GM19025 (cell line): ENCODE data around the gene CYP26B1.
A peak's percentile ranks its signal among the peaks of the same experiment; 100 is the strongest.

Experiments
- ATAC-seq: cut with Tn5 transposase; IDR thresholded peaks from one replicate; pipeline ENCODE4 v1.9.1; 2021; ENCODE audit warnings: mild to moderate bottlenecking, low read depth, moderate library complexity; ENCODE audit not compliant: unreplicated experiment

The CYP26B1 gene

GRCh38 chr2:72142570-72143440, 4.9 kb downstream of the CYP26B1 start:
- no peak for ATAC-seq

GRCh38 chr2:72141881-72142451, 5.7 kb downstream of the CYP26B1 start:
- ATAC-seq = no peak

- no peak for ATAC-seq
Observed at GRCh38 chr2:72141032-72141645, 6.5 kb downstream of the CYP26B1 start.

GRCh38 chr2:72140621-72140960, 7.1 kb downstream of the CYP26B1 start:
- no peak for ATAC-seq

- ATAC-seq = no peak
Observed at GRCh38 chr2:72139874-72140620, 7.6 kb downstream of the CYP26B1 start.

GRCh38 chr2:72139471-72139873, 8.2 kb downstream of the CYP26B1 start:
- ATAC-seq = no peak

- no peak for ATAC-seq
Observed at GRCh38 chr2:72138921-72139381, 8.7 kb downstream of the CYP26B1 start.

- no peak for ATAC-seq
Observed at GRCh38 chr2:72138011-72138881, 9.4 kb downstream of the CYP26B1 start.

- peak; percentile 90 for ATAC-seq
Observed at GRCh38 chr2:72137498-72138010, 10.1 kb downstream of the CYP26B1 start.

- ATAC-seq = no peak
Observed at GRCh38 chr2:72136933-72137497, 10.6 kb downstream of the CYP26B1 start.

- no peak for ATAC-seq
Observed at GRCh38 chr2:72136331-72136730, 11.3 kb downstream of the CYP26B1 start.

GRCh38 chr2:72135921-72136320, 11.7 kb downstream of the CYP26B1 start:
- ATAC-seq = no peak

- ATAC-seq = no peak
Observed at GRCh38 chr2:72134997-72135800, 12.5 kb downstream of the CYP26B1 start.

- ATAC-seq = no peak
Observed at GRCh38 chr2:72134408-72134996, 13.2 kb downstream of the CYP26B1 start.

- no peak for ATAC-seq
Observed at GRCh38 chr2:72133721-72134407, 13.8 kb downstream of the CYP26B1 start.

GRCh38 chr2:72132981-72133720, 14.5 kb downstream of the CYP26B1 start:
- ATAC-seq = no peak
